ENCODE data around the gene FBXL19.

DNA sequence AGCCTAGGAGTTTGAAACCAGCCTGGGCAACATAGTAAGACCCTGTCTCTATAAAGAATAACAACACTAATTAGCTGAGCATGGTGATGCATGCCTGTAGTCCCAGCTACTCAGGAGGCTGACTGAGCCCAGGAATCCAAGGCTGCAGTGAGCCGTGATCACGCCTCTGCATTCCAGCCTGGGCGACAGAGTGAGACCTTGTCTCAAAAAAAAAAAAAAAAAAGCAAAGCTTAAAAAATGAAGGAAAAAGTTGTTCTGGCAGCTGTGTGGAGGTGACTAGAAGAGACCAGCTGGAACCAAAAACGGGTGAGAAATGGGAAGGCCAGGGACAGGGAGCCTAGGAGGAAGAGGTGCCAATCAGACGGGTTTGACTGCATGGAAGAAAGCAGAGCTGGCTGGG lies 33.7 kb upstream of the FBXL19 start:
- TF ChIP-seq, protein P1, sequence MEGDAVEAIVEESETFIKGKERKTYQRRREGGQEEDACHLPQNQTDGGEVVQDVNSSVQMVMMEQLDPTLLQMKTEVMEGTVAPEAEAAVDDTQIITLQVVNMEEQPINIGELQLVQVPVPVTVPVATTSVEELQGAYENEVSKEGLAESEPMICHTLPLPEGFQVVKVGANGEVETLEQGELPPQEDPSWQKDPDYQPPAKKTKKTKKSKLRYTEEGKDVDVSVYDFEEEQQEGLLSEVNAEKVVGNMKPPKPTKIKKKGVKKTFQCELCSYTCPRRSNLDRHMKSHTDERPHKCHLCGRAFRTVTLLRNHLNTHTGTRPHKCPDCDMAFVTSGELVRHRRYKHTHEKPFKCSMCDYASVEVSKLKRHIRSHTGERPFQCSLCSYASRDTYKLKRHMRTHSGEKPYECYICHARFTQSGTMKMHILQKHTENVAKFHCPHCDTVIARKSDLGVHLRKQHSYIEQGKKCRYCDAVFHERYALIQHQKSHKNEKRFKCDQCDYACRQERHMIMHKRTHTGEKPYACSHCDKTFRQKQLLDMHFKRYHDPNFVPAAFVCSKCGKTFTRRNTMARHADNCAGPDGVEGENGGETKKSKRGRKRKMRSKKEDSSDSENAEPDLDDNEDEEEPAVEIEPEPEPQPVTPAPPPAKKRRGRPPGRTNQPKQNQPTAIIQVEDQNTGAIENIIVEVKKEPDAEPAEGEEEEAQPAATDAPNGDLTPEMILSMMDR (IDR thresholded peaks at IDR 0.05; ENCODE audit: insufficient read depth, low read length) = no peak
- no peak for TF ChIP-seq POLR2AphosphoS5 (IDR thresholded peaks at IDR 0.05; ENCODE audit: low read depth)
- no peak for TF ChIP-seq GABPA (IDR thresholded peaks at IDR 0.05; ENCODE audit: low read depth)
